Measurements from ENCODE around the gene PGAP2. TPM values are rescaled to one million over a fixed set of nuclear protein-coding genes. Genes with fewer than 3 reads are reported as not detected.

The PGAP2 gene
- total RNA-seq, 3 donors from 2014 or later = 12.3 to 24.3 (median 20.6) TPM

DNA sequence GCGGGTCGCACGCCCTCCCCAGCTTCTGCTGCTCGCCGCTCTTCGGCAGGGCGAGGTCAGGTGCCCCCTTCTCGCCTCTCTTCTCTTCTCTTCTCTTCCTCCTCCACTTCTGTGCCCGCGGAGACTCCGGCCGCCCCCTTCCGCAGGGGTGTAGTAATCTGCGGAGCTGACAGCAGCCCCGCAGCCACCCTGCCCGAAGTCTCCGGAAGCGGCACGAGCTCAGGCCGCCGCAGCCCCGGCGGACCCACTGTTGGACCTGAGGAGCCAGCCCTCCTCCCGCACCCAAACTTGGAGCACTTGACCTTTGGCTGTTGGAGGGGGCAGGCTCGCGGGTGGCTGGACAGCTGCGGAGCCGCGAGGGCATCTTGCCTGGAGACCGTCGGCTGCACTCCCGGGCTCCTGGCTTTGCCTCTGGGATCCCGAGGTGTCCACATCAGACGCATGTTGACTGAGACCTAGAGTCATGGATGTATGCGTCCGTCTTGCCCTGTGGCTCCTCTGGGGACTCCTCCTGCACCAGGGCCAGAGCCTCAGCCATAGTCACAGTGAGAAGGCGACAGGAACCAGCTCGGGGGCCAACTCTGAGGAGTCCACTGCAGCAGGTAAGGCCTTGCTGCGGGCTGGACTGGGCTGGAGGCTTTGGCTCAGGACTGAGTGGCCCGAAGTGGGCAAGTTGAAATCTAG, 47.6 kb downstream of the PGAP2 start:
- H3K27me3 ChIP-seq = no peaks in the 10 kb centered on the region
- H3K4me3 ChIP-seq = peak overlapping the region; percentile 72 to 85 (median 82)
- H3K27ac ChIP-seq = peak overlapping the region; percentile 92 to 97
- H3K9me3 ChIP-seq = no peaks in the 10 kb centered on the region
- TF ChIP-seq POLR2A (IDR thresholded peaks at IDR 0.05) (no peak), POLR2AphosphoS5 (IDR thresholded peaks at IDR 0.05) (no peak)
- TF ChIP-seq, protein P1, sequence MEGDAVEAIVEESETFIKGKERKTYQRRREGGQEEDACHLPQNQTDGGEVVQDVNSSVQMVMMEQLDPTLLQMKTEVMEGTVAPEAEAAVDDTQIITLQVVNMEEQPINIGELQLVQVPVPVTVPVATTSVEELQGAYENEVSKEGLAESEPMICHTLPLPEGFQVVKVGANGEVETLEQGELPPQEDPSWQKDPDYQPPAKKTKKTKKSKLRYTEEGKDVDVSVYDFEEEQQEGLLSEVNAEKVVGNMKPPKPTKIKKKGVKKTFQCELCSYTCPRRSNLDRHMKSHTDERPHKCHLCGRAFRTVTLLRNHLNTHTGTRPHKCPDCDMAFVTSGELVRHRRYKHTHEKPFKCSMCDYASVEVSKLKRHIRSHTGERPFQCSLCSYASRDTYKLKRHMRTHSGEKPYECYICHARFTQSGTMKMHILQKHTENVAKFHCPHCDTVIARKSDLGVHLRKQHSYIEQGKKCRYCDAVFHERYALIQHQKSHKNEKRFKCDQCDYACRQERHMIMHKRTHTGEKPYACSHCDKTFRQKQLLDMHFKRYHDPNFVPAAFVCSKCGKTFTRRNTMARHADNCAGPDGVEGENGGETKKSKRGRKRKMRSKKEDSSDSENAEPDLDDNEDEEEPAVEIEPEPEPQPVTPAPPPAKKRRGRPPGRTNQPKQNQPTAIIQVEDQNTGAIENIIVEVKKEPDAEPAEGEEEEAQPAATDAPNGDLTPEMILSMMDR (IDR thresholded peaks at IDR 0.05) = no peak
- H3K4me1 ChIP-seq = peaks cover 0 to 26% of the 10 kb centered on the region in 2 donors
- no peak for DNase-seq (ENCODE audit: low spot score in 2 of 2)
- no peaks in the 10 kb centered on the region for H3K36me3 ChIP-seq
- intact Hi-C loops (cut with DNase I; ENCODE audit: low total_unique reads) = loop anchor here (5.0 kb wide), 1 partner anchor 211 kb away; no protein-coding TSS in a partner anchor

DNA sequence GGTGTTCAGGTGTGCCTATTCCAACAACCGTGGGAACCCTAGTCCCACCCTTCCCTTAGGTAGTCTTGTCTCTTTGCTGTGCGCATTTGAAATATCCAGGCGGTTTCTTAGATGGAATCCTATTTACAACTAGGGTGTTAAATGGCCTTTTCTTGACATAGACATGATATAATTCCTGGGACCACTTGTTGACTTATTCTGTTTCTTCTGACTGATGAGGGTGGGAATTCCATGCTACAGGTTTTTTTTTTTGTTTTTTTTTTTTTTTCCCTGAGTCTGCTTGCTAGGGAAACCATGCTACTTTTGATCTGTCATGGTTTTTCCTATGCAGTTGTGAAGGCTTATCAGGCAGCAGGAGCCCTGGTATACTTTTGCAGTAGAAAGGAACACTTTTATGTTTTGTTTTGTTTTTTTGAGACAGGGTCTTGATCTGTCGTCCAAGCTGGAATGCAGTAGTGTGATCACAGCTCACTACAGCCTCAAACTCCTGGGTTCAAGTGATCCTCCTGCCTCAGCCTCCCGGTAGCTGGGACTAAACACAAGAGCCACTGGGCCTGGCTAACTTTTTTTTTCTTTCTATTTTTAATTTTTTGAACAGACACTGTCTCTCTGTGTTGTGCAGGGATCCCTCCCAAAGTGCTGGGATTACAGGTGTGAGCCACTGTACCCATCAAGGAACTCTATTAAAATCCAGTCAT, 48.6 kb downstream of the PGAP2 start:
- Histone ChIP-seq H3K36me3 (no peaks in the 10 kb centered on the region), H3K27ac (peak overlapping the region; percentile 92 to 97)

DNA sequence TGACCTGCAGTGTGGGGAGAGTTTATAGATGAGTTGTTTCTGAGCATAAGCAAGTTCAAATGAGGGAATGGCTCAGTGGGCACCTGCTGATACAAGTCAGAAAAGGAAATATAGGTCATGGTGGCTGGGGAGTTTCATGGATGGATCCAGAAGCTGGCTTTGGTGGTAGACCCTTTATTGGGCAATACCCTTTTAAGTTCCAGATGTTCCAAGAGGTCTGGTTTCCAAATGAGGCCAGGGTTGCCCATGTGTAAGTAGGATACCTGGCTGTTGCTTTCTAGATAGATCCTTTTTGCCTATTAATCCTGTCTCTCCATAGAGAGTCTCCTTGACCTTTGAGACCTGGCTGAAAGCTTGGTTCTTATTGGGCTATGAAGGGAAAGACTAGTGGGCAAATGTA, 49.3 kb downstream of the PGAP2 start:
- TF ChIP-seq POLR2AphosphoS5 (IDR thresholded peaks at IDR 0.05) = no peak
- TF ChIP-seq, protein P1 (IDR thresholded peaks at IDR 0.05) = no peak
- no peak for TF ChIP-seq POLR2A (IDR thresholded peaks at IDR 0.05)
- no peaks in the 10 kb centered on the region for H3K27me3 ChIP-seq
- no peaks in the 10 kb centered on the region for H3K9me3 ChIP-seq
- H3K4me1 ChIP-seq = peaks cover 0 to 26% of the 10 kb centered on the region in 2 donors
- intact Hi-C loops (cut with DNase I; ENCODE audit: low total_unique reads) = loop anchor here (5.0 kb wide), 1 partner anchor 210 kb away; no protein-coding TSS in a partner anchor
- no peak for DNase-seq (ENCODE audit: low spot score in 2 of 2)
- H3K4me3 ChIP-seq = peak overlapping the region; percentile 72 to 85 (median 82)
- peak overlapping the region in 1 of 2 donors; percentile 3 for H3K27ac ChIP-seq
- no peaks in the 10 kb centered on the region for H3K36me3 ChIP-seq

More for the DNA sequence above, 48.6 kb downstream of the PGAP2 start:
- intact Hi-C loops (cut with DNase I; ENCODE audit: low total_unique reads) = loop anchor here (5.0 kb wide), 1 partner anchor 210 kb away; no protein-coding TSS in a partner anchor
- peaks cover 0 to 26% of the 10 kb centered on the region in 2 donors for H3K4me1 ChIP-seq
- TF ChIP-seq POLR2A (IDR thresholded peaks at IDR 0.05) (no peak), POLR2AphosphoS5 (IDR thresholded peaks at IDR 0.05) (no peak)
- TF ChIP-seq, protein P1 (IDR thresholded peaks at IDR 0.05) = no peak
- no peaks in the 10 kb centered on the region for H3K9me3 ChIP-seq
- H3K4me3 ChIP-seq = peak overlapping the region; percentile 72 to 85 (median 82)
- DNase-seq (ENCODE audit: low spot score in 2 of 2) = no peak
- H3K27me3 ChIP-seq = no peaks in the 10 kb centered on the region

DNA sequence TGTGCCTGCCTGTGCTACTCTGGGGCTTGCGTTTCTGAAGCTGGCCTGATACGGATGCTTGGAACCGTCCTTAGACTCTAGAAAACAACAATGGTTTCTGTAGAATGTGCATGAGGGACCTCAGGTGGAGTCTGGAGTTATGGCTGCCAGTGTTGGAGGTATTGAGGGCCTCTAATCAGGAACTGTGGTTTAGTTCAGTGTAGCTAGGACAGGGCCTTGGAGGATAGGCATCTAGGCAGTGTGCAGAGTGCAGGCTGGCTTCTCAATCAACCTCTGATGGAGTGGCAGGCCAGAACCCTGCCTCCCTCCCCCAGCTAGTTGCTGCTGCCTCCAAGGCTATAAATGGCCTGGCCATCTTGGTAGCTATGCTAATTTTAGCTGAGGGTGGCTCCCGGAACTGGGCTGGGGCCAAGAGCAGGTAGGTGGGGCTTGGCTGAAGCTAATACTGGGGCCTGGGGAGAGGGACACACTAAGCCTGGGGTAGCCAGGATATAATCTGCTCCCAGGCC, 51.1 kb downstream of the PGAP2 start:
- no peaks in the 10 kb centered on the region for H3K9me3 ChIP-seq
- no peaks in the 10 kb centered on the region for H3K27me3 ChIP-seq
- intact Hi-C loops (cut with DNase I; ENCODE audit: low total_unique reads) = loop anchor here (5.0 kb wide), 1 partner anchor 208 kb away; no protein-coding TSS in a partner anchor
- peaks cover 0 to 26% of the 10 kb centered on the region in 2 donors for H3K4me1 ChIP-seq
- TF ChIP-seq POLR2AphosphoS5 (IDR thresholded peaks at IDR 0.05) (no peak), POLR2A (IDR thresholded peaks at IDR 0.05) (no peak)
- TF ChIP-seq, protein P1 (IDR thresholded peaks at IDR 0.05) = no peak
- peak overlapping the region in 1 of 2 donors; percentile 46 for H3K27ac ChIP-seq
- H3K36me3 ChIP-seq = no peaks in the 10 kb centered on the region
- H3K4me3 ChIP-seq = peak overlapping the region in 2 of 3 donors; percentile 1 to 55
- no peak for DNase-seq (ENCODE audit: low spot score in 2 of 2)
